GM19455 (cell line): ENCODE results near the gene FAF2.
"Not testable (repeated sequence)": the region's sequence is repeated elsewhere in the genome, so short reads cannot be mapped to it uniquely, and the experiment has no call there.

ENCODE experiments used
- ATAC-seq: cut with Tn5 transposase; IDR thresholded peaks from one replicate; pipeline ENCODE4 v1.9.1; 2021; ENCODE audit not compliant: unreplicated experiment

FAF2 gene

GRCh38 chr5:176454724-176455394 lies 6.7 kb downstream of the FAF2 start:
- no peak for ATAC-seq

DNA sequence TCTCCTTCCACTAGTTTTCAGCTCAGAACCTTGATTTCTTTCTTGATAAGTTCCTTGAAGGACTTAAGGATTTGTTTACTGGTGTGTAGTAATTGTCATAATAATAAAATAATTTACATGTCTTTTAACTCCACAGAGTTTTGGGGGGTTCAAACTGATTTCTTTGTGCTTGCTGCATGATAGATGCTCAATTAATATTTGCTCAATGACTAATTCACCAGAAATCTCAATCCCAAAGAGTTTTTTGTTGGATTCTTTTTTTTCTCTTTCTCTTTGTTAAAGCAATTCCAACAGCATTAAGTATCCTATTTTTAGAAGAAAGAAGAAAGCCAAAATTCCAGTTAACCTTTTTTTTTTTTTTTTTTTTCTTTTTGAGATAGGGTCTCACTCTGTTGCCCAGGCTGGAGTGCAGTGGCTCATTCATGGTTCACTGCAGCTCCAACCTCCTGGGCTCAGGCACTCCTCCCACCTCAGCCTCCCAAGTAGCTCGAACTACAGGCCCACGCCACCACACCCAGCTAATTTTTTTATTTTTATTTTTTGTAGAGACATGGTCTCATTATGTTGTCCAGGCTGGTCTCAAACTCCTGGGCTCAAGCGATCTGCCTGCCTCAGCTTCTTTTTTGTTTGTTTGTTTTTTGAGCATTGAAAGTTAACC lies 10.8 kb downstream of the FAF2 start:
- ATAC-seq = no peak

DNA sequence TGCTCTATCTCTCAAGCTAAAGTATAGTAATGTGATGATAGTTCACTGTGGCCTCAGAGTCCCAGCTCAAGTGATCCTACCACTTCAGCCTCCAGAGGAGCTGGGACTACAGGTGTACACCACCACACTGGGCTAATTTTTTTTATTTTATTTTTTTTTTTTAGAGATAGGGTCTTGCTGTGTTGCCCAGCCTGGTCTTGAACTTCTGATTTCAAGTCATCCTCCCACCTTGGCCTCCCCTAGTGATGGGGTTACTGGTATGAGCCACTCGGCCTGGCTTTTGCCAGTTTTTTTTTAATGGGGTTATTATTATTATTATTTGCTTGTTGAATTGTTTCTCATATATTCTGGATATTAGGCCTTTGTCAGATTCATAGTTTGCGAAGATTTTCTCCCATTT lies 13.2 kb downstream of the FAF2 start:
- ATAC-seq = no peak

DNA sequence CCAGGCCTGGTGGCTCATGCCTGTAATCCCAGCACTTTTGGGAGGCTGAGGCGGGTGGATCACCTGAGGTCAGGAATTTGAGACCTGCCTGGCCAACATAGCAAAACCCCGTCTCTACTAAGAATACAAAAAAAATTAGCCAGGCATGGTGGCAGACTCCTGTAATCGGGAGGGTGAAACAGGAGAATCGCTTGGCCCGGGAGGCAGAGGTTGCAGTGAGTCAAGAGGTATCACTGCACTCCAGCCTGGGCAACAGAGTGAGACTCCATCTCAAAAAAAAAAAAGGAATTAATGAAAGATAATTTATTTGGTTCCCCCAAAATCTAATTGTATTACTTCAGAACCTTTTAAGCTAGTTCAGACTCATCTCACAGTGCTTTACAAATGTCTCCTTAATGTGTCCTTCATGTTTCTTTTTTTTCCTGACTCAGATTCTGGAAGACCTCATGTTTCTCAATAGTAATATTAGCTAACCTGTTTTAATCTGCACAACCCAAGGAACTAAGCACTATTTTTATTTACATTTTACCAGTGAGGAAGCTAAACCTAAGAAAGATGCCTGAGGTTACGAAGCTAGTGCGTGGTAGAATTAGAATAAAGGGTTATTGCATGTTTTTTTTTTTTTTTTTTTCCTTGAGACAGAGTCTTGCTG lies 15.1 kb downstream of the FAF2 start:
- ATAC-seq = no peak

- ATAC-seq = no peak
Measured at GRCh38 chr5:176466245-176466871, 18.2 kb downstream of the FAF2 start.

DNA sequence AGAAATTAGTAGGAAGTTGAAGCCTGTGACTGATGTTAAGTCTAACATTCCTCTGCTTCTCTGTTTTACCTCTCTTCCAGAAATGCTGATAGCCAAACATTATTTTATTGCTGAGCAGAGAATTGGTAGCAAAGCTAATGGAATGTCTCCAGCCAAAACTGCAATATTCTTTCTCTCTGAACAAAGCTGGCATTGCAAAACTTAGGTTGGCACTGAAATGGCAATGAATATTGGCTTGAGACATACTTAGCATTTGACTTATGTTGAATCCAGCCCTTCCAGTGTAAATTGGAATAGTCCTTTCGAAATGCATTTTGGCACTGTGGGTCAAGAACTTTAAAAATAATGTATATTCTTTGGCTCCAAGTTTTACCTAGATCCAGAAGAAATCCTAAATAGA lies 21.1 kb downstream of the FAF2 start:
- no peak for ATAC-seq

DNA sequence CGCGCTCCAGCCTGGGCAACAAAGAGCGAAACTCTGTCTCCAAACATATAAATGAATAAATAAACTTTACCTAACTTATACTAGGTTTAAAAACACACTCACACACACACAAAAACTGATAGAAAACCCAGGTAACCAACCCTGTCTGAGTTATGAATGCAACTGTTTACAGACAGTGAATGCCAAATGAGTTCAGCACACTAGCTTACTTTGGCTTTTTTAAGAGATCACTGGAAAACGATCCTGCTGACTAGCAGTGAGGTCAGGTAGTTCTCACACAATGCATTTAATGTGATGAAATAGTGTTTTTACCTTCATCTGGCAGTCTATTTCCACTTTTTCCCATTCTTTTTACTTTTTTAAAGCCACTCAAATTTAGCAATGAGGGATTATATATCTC lies 22.4 kb downstream of the FAF2 start:
- ATAC-seq = no peak

- no peak for ATAC-seq
Measured at GRCh38 chr5:176471098-176471497, 22.9 kb downstream of the FAF2 start.

DNA sequence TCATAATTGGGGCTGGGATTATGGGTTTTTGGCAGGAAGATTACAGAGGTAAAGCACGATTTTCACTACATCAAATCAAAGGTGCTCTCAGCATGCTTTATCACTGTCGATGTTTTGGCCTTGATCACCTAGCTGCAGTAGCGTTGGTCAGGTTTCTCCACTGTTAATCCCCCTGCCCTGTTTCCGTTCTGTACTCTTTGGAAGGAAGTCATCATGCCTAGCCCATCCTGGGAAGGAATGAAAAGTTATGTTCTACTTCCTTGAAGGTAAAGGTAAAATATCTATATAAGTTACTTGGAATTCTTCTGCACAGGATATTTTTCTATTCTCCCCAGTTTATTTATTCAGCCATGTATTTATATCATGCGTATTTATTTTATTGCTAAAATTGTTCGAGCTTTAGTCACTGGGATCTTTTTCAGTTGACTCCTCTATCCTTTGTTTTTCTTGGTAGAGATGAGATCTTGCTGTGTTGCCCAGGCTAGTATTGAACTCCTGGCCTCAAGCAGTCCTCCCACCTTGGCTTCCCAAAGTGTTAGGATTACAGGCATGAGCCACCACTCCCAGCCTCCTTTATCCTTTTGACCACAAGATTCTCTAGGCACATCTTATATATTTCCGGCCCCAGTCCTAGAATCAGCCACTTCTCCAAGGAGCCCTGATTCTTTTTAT lies 25.3 kb downstream of the FAF2 start:
- ATAC-seq = no peak

GRCh38 chr5:176474476-176474875 lies 26.3 kb downstream of the FAF2 start:
- ATAC-seq = no peak

DNA sequence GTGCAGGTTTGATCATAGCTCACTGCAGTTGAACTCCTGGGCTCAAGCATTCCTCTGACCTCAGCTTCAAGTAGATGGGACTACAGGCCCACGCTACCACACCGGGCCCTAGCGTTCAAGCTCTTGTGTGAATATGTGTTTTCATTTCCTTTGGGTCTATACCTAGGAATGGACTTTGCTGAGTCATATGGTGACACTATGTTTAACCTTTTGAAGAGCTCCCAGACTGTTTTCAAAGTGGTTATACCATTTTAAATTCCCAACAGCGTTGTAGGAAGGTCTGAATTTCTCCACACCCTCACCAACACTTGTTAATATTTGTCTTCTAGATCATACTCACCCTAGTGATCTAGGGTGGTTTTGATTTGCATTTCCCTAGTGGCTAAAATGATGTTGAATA lies 33.5 kb downstream of the FAF2 start:
- ATAC-seq = no peak

- no peak for ATAC-seq
Measured at GRCh38 chr5:176485176-176485575, 37.0 kb downstream of the FAF2 start.

GRCh38 chr5:176486189-176486757 lies 38.1 kb downstream of the FAF2 start:
- no peak for ATAC-seq

DNA sequence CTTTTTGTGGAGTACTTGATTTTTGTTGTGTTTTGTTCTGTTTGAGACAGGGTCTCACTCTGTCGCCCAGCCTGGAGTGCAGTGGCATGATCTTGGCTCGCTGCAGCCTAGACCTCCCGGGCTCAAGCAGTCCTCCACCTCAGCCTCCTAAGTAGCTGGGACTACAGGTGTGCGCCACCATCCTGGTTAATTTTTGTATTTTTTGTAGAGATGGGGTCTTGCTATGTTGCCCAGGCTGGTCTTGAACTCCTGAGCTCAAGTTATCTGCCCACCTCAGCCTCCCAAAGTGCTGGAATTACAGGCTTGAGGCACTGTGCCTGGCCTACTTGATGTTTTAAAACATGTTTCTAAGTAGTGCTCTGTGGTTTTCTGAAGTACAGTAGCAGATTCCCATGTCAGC lies 39.0 kb downstream of the FAF2 start:
- not testable (repeated sequence) for ATAC-seq

GRCh38 chr5:176489077-176489476 lies 40.9 kb downstream of the FAF2 start:
- no peak for ATAC-seq

DNA sequence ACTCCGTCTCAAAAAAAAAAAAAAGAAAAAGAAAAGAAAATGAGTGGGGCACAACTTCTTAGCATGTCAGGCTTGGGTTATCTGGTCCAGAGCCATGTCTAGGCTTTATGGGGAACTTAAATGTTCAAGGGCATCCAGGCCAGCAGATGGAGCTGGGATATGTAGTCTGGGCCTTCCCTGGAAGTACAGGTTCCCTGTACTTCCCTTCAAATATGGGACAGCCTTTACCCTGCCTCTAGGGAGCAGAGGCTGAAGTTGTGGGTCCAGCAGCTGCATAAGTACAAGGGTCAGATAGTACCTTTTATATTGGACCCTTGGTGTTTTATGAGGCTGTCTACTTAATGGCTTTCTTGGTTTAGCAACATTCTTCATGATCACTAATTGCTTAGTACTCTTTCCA lies 42.1 kb downstream of the FAF2 start:
- no peak for ATAC-seq

GRCh38 chr5:176491101-176491502 lies 42.9 kb downstream of the FAF2 start:
- ATAC-seq = no peak

DNA sequence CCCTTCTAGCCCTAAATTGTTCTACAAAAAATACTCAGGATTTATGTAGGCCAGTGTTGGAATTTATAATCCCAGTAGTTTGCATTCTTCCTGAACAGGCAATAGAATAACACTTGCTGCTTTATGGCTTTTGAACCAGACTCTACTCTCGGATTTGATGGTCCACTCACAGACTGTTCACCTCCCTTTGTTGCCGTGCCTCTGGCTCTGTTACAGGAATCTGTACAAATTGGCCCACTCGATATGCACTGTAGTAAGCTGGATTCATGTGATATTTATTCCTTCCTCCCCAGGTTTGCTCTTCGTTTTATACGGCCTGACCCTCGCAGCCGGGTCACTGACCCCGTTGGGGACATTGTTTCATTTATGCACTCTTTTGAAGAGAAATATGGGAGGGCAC lies 43.7 kb downstream of the FAF2 start:
- ATAC-seq = no peak

- ATAC-seq = no peak
Measured at GRCh38 chr5:176492431-176492830, 44.2 kb downstream of the FAF2 start.

DNA sequence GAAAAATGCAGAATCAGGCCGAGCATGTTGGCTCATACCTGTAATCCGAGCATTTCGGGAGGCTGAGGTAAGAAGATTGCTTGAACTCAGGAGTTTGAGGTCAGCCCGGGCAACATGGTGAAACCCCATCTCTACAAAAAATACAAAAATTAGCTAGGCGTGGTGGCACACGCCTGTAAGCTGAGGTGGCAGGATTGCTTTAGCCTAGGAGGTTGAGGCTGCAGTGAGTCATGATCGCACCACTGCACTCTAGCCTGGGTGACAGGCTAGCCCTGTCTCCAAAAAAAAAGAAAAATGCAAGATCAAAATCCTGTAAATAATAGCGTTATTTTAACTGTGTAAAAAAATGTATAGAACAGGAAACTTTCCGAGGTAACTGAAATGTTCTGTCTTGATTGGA lies 49.7 kb downstream of the FAF2 start:
- no peak for ATAC-seq

GRCh38 chr5:176499273-176499672 lies 51.1 kb downstream of the FAF2 start:
- no peak for ATAC-seq
